GM18505 (cell line): ENCODE measurements around the gene ZFPM1.
A peak's percentile ranks its signal among the peaks of the same experiment; 100 is the strongest.
"Not testable (repeated sequence)": the region's sequence is repeated elsewhere in the genome, so short reads cannot be mapped to it uniquely, and the experiment has no call there.

Source experiments
- ATAC-seq: cut with Tn5 transposase; IDR thresholded peaks from one replicate; pipeline ENCODE4 v1.9.1; 2021; ENCODE audit not compliant: unreplicated experiment
- POLR2A ChIP-seq: IDR thresholded peaks from 4 replicates; pipeline ENCODE4 v1.6.1; 2011; ENCODE audit warnings: borderline replicate concordance; ENCODE audit not compliant: insufficient read depth, insufficient read length; ENCODE audit errors: extremely low read depth

ZFPM1 gene

DNA sequence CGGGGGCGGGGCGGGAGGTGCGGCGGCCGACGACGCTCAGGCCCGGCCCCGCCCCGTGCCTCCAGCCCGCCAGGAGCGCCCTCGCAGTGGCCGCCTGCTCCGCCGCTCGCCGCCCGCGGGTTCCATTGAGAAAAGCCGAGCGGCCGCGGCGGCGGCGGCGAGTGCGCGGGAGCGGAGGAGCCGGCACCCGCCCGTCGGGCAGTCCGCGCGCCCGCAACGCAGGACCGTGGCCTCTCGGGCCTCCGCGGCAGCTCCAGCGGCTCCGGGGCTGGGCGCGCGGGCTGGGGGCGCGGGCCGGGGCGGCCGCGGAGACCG is at the start of gene ZFPM1:
Gene ZFPM1, plus strand, starts transcription at position 64 of the 315 bp plus-strand sequence. CDS start 359 bp downstream, outside the sequence.
- TF ChIP-seq POLR2A: peak; percentile 49
- ATAC-seq: no peak

DNA sequence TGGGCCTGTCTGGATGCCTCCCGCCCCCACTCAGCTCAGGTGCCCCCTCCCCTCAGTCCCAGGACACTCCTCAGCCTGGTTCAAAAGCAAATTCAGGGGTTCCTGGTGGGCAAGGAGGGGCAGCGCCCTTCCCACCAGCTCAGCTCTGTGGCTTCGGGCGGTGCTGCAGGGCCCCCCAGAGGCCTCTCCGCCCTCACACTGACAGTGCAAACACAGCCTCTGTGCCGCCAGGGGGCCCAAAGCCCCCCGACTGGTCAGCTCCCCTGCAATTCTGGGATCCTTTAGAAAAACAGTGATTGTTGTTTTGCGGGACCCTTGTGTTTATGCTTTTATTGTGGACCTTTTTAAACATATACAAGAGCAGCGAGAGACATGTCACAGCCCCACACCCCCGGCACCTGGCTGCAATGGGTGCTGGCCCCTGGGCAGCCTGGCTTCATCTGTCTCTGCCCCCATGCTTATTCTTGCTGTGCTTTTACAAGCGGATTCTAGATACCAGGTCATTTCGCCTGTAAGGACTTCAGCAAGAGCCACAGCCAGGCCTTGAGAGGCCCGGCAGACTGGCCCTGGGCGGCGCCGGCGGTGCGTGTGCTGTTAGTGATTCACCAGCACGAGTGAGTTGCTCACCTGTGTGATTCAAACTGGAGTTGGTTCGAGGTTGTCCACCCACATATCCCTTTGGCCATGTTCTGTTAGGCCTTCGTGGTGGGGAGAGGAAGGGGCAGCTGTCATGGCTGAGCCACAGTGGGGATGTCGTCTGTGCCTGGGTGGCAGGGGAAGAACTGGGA is 49.1 kb upstream of the ZFPM1 start:
- no peak for ATAC-seq
- no peak for TF ChIP-seq POLR2A

DNA sequence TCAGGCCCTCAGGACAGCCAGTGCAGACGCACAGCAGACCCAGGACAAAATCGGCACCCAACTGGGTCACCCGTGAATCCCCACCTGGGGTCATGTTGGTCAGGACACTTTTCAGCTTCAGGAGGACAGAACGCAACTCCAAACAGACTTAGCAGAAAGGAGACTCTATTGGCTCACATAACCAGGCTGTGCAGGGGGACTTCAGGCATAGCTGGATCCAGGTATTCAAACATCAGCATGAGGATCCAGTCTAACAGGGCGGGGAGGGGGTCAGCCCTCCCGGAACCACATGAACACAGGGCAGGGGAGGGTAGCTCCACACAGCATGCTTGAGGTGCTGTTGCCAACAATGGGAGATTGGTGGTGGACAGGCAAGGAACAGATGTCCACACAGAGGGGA is 48.3 kb upstream of the ZFPM1 start:
- TF ChIP-seq POLR2A: no peak
- no peak for ATAC-seq

DNA sequence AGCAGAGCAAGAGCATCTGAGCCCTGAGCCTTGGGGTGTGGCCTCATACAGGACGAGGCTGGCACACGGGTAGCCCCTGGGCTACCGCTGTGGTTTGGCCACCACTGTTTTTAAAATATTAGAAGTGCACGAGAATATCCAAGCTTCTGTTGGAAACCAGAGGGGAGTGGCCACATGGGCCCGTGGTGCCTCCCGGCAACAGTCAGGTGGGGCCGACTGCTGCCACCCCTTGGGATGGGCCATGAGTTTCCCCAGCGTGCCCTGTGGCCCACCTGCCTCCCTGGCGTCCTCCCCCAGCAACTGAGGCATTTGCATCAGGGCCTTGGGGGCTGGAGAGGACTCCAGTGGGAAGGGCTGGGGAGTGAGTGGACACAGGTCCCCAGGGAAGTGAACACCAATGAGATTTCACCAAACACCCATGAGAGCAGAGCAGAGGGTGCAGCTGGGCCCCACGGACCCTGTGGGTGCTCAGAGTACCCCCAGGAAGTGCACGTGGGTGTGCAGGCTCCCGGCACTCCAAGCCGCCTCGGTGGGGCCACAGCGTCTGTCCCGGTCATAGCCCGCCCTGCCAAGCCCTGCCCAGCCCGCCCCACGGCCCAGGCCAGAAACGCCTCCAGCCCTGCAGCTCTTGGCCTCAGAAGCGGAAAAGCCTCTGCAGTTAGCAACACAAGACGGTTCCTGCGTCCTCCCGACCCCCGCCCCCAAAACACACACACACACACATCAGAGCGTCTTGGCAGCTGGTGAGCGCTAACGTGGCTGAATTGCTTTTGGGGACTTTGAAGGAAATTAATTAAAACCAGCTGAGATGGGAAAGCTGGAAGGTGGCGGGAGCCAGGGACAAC is 47.6 kb upstream of the ZFPM1 start:
- TF ChIP-seq POLR2A: no peak
- ATAC-seq: no peak

GRCh38 chr16:88406096-88407041 is 46.7 kb upstream of the ZFPM1 start:
- no peak for ATAC-seq
- TF ChIP-seq POLR2A: no peak

GRCh38 chr16:88407042-88407420 is 46.0 kb upstream of the ZFPM1 start:
- ATAC-seq: no peak
- no peak for TF ChIP-seq POLR2A

- TF ChIP-seq POLR2A: no peak
- no peak for ATAC-seq
These were observed 45.3 kb upstream of the ZFPM1 start for GRCh38 chr16:88407807-88408206.

DNA sequence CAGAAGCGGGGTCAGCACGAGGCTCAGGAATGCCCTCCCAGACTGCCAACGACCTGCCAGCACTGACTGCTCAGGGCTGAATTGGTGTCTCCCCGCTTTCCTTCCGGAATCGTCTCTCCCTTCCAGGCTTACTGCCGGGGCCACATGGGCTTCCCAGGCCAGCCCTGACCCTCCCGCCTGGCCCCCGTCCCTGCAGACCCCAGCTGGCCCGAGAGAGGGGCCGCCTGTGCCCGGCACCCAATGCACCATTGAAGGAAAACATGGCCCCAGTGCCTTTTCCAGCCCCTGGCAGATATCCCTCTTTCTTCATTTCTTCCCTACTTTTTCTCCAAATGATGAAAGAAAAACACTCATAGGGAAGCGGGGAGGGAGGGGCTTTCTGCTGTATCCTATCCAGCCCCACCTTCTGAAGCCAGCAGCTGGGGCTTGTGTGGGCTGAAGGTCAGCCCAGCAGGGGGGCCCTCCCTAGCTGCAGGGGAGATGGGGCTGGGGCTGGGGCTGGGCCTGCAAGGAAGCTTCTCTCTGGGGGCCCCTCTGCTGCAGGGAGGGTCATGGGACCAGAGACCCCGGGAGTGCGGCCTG is 44.4 kb upstream of the ZFPM1 start:
- TF ChIP-seq POLR2A: no peak
- no peak for ATAC-seq

DNA sequence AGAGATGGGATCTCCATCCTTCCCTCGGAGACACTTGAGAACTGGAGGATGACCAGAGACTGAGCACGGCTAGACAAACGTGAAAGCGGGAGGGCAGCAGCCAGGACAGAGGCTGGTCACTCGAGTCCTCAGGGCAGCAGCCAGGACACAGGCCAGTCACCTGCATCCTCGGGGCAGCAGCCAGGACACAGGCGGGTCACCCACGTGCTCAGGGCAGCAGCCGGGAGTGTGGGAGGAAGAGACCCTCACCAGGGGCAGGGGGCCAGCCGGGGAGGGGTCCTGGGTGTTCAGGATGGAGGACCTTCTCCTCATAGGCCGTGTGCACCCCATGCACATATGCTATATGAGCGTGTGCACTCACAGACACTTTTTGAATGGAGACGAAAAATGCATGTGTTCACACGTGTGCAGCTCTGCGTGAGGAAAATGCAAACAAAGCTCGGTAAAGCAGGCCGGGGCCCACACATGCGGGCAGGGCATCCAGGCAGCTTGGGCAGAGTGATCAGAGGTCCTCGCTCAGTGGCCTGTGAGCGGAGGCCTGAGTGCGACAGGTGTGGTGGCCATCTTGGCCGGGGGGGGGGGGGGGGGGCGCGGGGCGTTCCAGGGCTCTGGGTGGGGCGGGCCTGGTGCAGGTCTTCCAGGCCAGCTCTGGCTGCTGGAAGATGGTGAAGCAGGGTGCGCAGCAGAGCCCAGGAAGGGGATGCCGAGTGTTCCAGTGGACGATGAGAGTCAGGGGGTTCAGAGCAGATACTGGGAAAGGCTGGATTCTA is 43.6 kb upstream of the ZFPM1 start:
- ATAC-seq: no peak
- TF ChIP-seq POLR2A: no peak

DNA sequence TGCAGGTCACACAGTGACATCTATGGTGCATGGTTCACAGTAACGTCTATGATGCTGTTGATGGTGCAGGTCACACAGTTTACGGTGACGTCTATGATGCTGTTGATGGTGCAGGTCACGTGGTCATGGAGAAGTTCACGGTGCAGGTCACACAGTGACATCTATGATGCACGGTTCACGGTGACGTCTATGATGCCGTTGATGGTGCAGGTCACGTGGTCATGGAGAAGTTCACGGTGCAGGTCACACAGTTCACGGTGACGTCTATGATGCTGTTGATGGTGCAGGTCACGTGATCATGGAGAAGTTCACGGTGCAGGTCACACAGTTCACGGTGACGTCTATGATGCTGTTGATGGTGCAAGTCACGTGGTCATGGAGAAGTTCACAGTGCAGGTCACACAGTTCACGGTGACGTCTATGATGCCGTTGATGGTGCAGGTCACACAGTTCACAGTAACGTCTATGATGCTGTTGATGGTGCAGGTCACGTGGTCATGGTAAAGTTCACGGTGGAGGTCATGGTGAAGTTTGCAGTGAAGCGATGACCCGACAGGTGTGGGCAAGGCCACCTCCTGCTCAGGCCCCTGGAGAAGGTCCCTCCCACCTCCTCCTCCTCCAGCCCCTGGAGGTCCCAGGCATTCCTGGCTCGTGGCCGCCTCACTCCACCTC is 42.6 kb upstream of the ZFPM1 start:
- ATAC-seq: not testable (repeated sequence)

DNA sequence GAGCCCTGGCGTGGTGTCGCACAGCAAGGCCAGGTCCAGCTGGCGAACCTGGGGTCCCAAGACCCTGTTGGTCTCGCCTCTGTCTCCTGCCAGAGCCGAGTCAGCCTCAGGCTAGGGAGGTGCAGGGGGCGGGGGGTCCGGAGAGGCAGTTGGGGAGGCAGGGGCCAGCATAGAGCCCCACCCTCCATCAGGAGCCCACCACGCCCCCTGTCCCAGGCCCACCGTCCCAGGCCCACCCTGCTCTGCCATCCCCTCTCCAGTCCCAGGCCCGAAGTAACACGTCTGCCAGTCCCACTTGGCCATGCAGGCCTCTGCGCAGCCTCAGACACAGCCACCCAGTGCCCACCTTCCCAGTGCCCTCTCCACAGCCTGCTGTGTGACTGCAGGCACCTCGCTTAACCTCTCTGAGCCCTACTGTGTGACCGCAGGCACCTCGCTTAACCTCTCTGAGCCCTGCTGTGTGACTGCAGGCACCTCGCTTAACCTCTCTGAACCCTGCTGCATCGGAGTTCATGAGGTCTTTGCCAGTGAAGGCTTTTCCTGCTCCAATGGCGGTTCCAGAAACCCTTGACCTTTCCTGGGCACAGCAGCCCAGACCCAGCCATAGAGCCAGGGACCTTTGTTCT is 41.0 kb upstream of the ZFPM1 start:
- no peak for ATAC-seq

More for the DNA sequence above, 41.0 kb upstream of the ZFPM1 start:
- TF ChIP-seq POLR2A: no peak
